Central memory CD4-positive, alpha-beta T cell (primary cell): ENCODE measurements around the gene NACC1.

Source experiments
- DNase-seq: peaks from one replicate; pipeline ENCODE4 v3.0.0; 2022
- total RNA-seq, 3 experiments: gene quantifications; one replicate each; lab custom pipeline; 2026; lab: John Stamatoyannopoulos, UW

Gene NACC1
- 23.3 to 122 (median 43.4) reads per million in 3 experiments for total RNA-seq

DNA sequence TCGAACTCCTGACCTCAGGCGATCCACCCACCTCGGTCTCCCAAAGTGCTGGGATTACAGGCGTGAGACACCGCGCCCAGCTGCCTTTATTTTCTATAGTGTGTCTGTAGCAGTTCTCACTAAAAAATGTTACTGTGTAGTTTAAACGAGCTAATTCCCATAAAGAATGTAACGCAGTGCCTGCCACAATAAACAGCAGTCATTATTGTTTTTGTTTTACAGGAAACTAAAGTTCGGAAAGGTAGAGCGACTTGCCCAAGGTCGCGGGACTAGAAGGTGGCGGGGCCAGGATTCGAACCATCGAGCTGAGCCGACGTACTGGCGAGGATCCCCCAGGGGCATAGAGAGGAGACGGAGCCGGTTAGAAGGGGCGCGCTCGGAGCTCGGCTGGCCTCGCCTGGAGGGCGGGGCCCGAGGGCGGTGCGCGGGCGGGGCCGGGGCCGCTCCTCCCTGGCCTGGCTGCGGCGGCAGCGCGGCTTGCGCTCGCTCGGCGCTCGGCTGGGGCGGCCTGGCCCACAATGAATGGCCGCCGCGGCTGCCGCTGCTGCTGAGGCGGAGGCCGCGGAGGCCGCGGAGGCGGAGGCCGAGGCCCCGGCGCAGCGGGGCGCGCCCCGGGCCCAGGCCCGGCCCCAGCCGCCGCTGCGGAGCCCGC, at the start of gene NACC1:
TSS of gene NACC1 (plus strand) at position 493 of the 652 bp plus-strand sequence. CDS start 16,944 bp downstream, outside the sequence.
- DNase-seq, result peak; percentile 86

DNA sequence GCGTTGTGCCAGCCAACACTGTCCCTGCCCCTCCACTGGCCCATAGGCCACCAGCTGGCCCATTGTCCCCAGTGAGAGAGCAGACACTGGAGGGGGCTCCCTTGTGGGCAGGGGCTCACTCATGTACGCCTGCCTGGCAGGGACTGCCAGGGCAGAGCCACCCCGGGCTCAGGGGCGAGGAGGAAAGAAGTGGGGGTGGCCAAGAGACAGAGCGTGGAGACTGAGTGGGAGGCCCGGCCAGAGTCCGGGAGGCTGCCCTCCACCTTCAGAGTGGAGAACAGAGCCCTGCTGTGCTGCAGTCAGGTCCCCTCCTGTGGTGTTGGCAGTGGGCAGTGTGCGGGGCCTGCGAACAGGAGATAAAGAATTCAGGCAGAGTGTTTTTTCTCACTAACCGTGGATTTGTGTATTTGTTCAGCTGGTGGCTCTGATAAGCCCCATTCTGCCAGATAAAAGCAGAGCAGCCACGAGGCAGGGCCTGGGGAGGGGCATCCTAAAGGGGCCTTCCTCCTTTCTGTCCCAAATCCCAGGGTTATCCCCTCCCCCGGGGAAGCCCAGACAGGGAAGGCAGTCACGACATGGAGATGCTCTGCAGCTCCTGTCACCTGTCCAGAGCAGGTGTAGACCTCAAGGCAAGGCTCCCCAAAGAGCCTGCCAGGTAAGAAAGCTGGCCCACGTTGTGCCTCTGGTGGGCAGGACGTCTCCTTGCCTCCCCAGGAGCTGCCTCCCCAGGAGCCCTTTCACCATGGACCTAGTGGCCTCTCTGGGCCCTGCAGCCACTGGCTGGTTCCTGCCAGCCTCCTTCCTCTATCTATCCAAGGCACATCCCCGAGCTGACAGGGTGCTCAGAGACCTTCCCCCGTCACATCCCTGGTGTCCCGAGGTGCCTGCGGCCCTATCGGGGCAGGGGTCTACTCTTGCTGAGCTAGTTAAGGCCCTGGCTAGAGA, 48.4 kb upstream of the NACC1 start:
- no peak for DNase-seq

DNA sequence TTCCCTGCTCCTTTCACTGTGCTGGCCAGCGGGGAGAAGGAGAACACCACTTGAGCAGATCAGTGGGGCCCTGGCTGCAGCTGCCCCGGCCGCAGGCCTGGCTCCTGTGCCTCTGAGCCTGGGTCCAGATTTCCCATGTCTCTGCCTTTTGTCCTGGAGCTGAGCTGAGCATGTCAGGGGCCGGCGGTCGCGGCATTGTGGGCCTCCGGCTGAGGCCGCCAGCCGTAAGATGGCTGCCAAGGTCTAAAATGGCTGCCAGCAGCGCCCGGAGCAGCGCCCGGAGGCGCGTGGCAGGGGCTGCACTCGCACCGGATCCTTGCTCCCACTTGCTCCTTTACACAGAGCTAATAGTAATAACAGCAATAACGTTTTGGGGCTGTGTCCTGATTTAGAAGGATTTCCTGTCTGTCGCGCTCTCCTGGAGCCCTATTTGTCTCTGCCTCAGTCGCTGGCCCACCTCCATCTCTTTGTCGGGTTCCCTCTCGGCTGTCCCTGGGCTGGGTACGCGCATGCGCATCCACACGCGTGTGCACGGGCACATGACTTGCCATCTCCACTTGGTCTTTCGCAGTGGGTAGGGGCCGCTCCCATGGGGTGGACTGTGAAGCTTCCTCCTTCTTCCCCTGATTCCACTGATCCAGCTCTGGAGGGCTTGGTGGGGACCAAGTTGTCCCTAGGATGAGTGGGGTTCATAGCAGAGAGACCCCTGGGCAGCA, 47.5 kb upstream of the NACC1 start:
- no peak for DNase-seq

- no peak for DNase-seq
Observed at GRCh38 chr19:13071444-13072187, 46.4 kb upstream of the NACC1 start.

DNA sequence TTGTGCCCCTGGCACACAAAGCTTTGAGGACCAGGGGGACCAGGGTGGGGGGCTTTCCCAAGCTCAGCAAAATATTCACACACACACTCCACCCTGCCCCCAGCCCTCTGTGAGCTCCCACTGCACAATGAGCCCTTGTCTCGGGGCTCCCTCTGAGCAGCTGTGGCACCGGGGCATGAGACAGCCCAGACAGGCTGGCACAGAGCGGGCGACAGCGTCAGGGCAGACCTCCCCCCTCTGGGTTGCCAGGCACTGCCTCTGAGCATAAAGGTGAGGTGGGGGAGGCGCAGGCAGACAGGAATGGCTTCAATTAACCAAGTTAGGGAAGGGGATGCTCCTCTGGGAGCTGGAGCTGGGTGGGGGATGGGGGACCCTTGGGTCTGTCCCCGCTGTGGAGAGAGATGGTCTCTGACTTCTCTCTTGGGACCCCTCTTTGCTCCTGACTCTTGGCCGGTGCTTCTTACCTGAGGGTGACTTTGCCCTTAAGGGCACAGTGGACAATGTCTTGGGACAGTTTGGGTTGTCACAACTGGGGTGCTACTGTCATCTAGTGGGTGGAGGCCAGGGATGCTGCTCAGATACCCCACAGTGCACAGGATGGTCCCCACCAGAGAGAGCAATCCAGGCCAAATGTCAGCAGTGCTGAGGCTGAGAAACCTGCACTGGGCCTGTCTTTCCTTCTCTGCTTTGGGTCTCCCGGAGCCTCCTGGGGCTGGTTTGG, 45.7 kb upstream of the NACC1 start:
- no peak for DNase-seq

GRCh38 chr19:13073263-13073662, 44.8 kb upstream of the NACC1 start:
- no peak for DNase-seq

DNA sequence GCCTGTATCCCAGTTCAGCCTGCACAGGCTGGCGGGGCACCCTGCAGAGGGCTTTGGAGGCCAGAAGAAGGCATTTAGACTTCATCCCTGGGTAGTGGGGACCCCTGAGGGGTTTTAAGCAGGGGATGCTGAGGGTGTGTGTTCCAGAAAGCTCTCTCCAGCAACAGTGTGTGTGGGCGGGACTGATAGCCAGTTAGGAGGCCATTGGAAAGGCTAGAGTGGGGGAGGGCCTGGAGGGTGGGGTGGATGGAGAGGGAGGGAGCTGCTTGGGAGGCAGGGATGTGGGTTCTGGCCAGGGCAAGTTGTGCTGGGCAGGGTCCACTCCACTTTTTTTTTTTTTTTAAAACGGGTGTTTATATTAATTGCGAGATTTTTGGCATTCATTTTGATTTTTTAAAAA, 43.7 kb upstream of the NACC1 start:
- DNase-seq, result no peak

DNA sequence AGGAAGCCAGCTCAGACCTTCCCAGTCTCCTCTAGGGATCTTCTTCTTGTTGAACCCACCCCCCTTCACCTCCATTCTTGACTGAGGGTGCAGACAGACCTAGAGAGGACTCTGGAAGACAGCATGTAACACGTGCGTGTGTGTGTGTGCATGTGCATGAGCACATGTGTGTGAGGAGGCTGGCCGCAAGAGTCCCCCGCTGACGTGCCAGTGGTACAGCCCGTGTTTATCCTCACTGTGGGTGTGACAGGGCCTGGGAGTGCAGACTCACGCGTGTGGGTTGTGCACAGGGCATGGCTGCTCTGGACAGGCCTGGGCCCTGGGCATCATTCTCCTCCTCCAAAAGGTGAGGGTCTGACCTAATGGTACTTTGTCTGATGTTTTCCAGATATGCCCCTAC, 41.7 kb upstream of the NACC1 start:
- DNase-seq, result no peak

- DNase-seq, result no peak
Observed at GRCh38 chr19:13076787-13077186, 41.3 kb upstream of the NACC1 start.

DNA sequence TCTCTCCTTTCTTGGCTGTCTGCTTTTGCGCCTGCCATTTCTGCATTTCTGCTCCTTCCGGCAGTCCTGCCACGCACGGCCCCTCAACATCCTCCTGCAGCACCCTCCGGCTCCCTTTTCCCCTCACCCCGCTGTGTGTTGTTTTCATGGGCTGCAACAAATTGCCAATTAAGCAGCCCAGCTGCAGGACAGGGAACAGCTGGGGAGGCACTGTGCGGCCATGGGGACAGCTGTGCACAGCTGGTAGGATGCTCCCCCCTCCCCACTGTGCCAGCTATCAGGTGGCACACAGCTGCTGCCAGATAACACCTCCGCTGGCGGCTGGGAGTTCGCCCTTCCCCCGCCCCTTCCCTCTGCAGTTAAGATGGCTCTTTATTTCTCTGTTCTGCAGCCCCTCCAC, 40.8 kb upstream of the NACC1 start:
- DNase-seq, result no peak

GRCh38 chr19:13078381-13078780, 39.7 kb upstream of the NACC1 start:
- DNase-seq, result no peak

DNA sequence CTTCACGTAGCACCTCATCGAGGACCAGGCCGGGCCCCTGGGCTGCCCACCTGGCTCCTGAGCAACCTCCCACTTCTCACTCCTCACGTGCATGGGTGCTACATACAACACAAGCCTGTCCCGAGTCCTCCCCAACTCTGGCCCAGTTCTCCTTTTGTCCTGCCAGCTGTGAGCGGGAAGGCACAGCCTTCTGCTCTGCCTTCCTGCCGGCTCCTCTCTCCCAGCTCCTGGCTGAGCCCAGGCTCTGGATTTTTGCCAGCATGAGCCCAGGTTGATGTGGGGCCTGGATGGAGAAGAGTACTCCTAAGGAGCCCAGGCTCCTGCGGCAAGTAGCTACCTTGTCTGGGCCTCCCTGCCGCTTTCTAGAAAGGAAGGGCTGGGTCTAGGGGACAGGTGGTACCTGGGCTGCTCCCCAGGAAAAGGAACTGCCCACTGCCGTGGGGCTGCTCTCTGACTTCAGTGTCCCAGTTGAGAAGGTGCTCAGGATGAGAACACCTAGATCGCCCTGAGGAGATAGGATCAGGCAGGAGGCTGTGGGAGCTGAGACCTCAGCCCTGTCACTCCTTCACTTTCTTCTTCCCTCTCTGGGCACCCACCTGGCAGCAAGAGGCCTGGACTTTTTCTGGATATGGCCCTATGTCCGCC, 39.0 kb upstream of the NACC1 start:
- DNase-seq, result no peak

DNA sequence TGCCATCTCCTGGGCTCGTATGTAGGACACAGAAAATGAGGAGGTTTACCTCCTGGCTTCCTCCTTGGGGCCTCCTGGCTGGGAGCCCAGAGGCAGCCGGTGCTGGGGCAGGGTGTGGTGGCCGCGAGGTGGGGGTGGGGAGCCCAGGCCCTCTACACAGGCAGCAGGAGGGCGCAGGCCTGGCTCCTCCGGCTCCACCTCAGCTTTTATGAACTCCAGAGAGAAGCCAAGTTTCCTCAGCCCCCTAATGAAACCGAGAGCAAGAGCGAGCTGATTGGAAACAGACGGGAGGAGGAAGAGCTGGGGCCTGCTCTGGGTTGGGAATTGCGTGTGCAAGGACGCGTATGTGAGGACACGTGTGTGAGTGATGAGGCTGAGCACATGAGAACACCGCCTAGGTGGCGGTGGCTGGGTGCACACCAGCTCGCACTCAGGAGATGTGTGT, 38.5 kb upstream of the NACC1 start:
- DNase-seq, result no peak

GRCh38 chr19:13082192-13083007, 35.7 kb upstream of the NACC1 start:
- DNase-seq, result no peak

DNA sequence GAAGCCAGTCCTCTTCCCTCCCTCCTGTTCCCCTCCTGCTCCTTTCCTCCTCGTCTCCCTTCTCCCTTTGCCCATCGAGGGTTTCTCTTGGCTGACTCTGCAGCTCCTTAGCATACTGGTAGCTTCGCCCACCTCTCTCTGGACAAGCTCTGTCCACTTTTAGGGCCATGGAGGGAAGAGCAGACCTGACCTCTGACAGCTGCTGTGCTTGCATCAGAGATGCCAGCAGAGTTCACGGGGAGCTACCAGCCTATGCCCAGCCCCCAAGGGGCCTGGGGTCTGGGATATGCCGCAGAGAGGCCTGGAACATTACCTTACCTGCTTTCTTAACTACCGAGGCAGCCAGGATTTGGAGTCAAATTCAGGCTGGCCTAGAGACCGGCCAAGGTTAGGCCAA, 35.1 kb upstream of the NACC1 start:
- no peak for DNase-seq

- no peak for DNase-seq
Observed at GRCh38 chr19:13083627-13084026, 34.4 kb upstream of the NACC1 start.

GRCh38 chr19:13085666-13086065, 32.4 kb upstream of the NACC1 start:
- no peak for DNase-seq

- no peak for DNase-seq
Observed at GRCh38 chr19:13086341-13086740, 31.7 kb upstream of the NACC1 start.

- no peak for DNase-seq
Observed at GRCh38 chr19:13087295-13087694, 30.8 kb upstream of the NACC1 start.

DNA sequence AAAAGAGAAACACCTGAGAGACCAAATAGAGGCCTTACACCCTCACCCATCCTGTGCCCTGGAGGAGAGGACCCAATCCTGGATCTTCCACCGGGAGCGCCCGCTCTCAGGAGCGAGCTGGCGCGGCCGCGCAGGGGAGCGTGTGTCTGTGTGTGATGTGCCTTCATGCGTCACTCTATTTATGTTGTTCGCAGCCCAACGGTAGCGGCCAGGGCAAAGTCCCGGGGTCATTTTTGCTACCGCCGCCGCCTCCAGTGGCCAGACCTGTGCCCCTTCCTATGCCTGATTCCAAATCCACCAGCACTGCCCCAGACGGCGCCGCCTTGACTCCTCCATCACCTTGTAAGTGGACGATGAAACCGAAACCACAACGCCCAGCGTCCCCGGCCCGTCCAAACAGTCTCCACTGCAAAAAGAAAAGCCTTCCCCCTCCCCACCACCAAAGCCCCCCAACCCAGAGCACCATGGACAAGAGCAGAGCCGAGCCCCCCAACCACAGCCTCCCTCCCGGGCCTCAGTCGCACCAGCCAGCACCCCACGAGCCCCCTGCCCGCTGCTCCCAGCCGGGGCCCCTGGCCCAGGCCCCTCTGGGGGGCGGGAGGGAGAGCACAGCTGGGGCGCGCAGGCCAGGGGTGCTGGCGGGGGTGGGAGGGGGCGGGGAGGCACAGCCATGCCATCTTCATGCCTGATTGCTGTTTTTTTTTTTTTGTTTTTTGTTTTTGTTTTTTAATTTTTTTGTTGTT, 30.1 kb upstream of the NACC1 start:
- no peak for DNase-seq
